Skeletal muscle satellite cell (primary cell): Measurements from ENCODE around the gene LMAN1. TPM values are rescaled to one million over a fixed set of nuclear protein-coding genes. Genes with fewer than 3 reads are reported as not detected.

Experiments
- H3K27me3 ChIP-seq: 2 replicates; pipeline ENCODE4 v1.7.0; 2013; ENCODE audit warnings: low read length; ENCODE audit not compliant: control insufficient read depth, insufficient read depth
- H3K36me3 ChIP-seq: 2 replicates; pipeline ENCODE4 v1.7.0; 2013; ENCODE audit warnings: mild to moderate bottlenecking, control low read depth, low read length; ENCODE audit not compliant: insufficient read depth
- H3K4me1 ChIP-seq: 2 replicates; pipeline ENCODE4 v1.7.0; 2013; ENCODE audit warnings: low read length; ENCODE audit not compliant: control insufficient read depth, insufficient read depth
- H3K4me2 ChIP-seq: 2 replicates; pipeline ENCODE4 v1.7.0; 2013; ENCODE audit warnings: mild to moderate bottlenecking, low read length
- H3K4me3 ChIP-seq: 2 replicates; pipeline ENCODE4 v1.7.0; 2013; ENCODE audit warnings: low read length
- H3K9ac ChIP-seq: 2 replicates; pipeline ENCODE4 v1.7.0; 2013; ENCODE audit warnings: mild to moderate bottlenecking, low read depth, low read length, moderate library complexity
- H3K9me3 ChIP-seq: replicated peaks from 2 replicates; pipeline ENCODE4 v1.7.0; 2013; ENCODE audit warnings: mild to moderate bottlenecking, control low read depth, low read length
- total RNA-seq: library from RNA; depleted of rRNA; stranded (reverse); fragments of >200 nt; gene quantifications from 2 replicates; pipeline ENCODE4 v1.2.3, GENCODE V29; 2012; rRNA removed

Gene LMAN1
- total RNA-seq = 226 and 232 TPM in 2 replicates

- Histone ChIP-seq H3K36me3 (peaks cover 15% of the 10 kb centered on the region), H3K9me3 (no peaks in the 10 kb centered on the region), H3K4me1 (peaks cover 23% of the 10 kb centered on the region), H3K27me3 (no peaks in the 10 kb centered on the region), H3K4me2 (peak within 1 kb of the TSS; percentile 87), H3K9ac (peak within 1 kb of the TSS; percentile 99), H3K4me3 (peak within 1 kb of the TSS; percentile 99)
Observed at GRCh38 chr18:59358712-59359575, at the start of gene LMAN1. Gene LMAN1, minus strand, starts transcription at chr18:59359265. Its CDS starts 21 bp downstream, at chr18:59359244.

- H3K9ac ChIP-seq = no peak overlapping the region
- no peaks in the 10 kb centered on the region for H3K27me3 ChIP-seq
- H3K4me3 ChIP-seq = no peak overlapping the region
- H3K9me3 ChIP-seq = no peaks in the 10 kb centered on the region
- H3K36me3 ChIP-seq = peaks cover 14% of the 10 kb centered on the region
- H3K4me1 ChIP-seq = no peaks in the 10 kb centered on the region
- H3K4me2 ChIP-seq = no peak overlapping the region
Observed at GRCh38 chr18:59402432-59403090, 43.5 kb upstream of the LMAN1 start.

GRCh38 chr18:59400407-59400806 lies 41.3 kb upstream of the LMAN1 start:
- Histone ChIP-seq H3K36me3 (peaks cover 16% of the 10 kb centered on the region), H3K4me2 (no peak overlapping the region), H3K9me3 (no peaks in the 10 kb centered on the region), H3K4me1 (no peaks in the 10 kb centered on the region), H3K27me3 (no peaks in the 10 kb centered on the region), H3K9ac (no peak overlapping the region), H3K4me3 (no peak overlapping the region)

- no peaks in the 10 kb centered on the region for H3K27me3 ChIP-seq
- H3K4me1 ChIP-seq = no peaks in the 10 kb centered on the region
- H3K9ac ChIP-seq = no peak overlapping the region
- peaks cover 11% of the 10 kb centered on the region for H3K36me3 ChIP-seq
- no peaks in the 10 kb centered on the region for H3K9me3 ChIP-seq
- H3K4me3 ChIP-seq = no peak overlapping the region
- H3K4me2 ChIP-seq = no peak overlapping the region
Observed at GRCh38 chr18:59395226-59396175, 36.4 kb upstream of the LMAN1 start.

- no peaks in the 10 kb centered on the region for H3K27me3 ChIP-seq
- H3K36me3 ChIP-seq = peaks cover 11% of the 10 kb centered on the region
- no peaks in the 10 kb centered on the region for H3K4me1 ChIP-seq
- no peak overlapping the region for H3K9ac ChIP-seq
- H3K9me3 ChIP-seq = no peaks in the 10 kb centered on the region
- H3K4me2 ChIP-seq = no peak overlapping the region
- H3K4me3 ChIP-seq = no peak overlapping the region
Observed at GRCh38 chr18:59393381-59393780, 34.3 kb upstream of the LMAN1 start.

- Histone ChIP-seq H3K27me3 (no peaks in the 10 kb centered on the region), H3K4me1 (no peaks in the 10 kb centered on the region), H3K4me3 (no peak overlapping the region), H3K4me2 (no peak overlapping the region), H3K9ac (no peak overlapping the region), H3K36me3 (peaks cover 3% of the 10 kb centered on the region), H3K9me3 (no peaks in the 10 kb centered on the region)
Observed at GRCh38 chr18:59388817-59389216, 29.8 kb upstream of the LMAN1 start.

- Histone ChIP-seq H3K9me3 (no peaks in the 10 kb centered on the region), H3K9ac (no peak overlapping the region), H3K4me3 (no peak overlapping the region), H3K4me1 (no peaks in the 10 kb centered on the region), H3K36me3 (peaks cover 3% of the 10 kb centered on the region), H3K27me3 (no peaks in the 10 kb centered on the region), H3K4me2 (no peak overlapping the region)
Observed at GRCh38 chr18:59387687-59388565, 28.9 kb upstream of the LMAN1 start.

GRCh38 chr18:59386909-59387686 lies 28.0 kb upstream of the LMAN1 start:
- Histone ChIP-seq H3K36me3 (no peaks in the 10 kb centered on the region), H3K4me3 (no peak overlapping the region), H3K27me3 (no peaks in the 10 kb centered on the region)

GRCh38 chr18:59385191-59385590 lies 26.1 kb upstream of the LMAN1 start:
- H3K4me3 ChIP-seq = no peak overlapping the region
- no peaks in the 10 kb centered on the region for H3K9me3 ChIP-seq
- no peaks in the 10 kb centered on the region for H3K36me3 ChIP-seq
- H3K4me2 ChIP-seq = no peak overlapping the region
- no peaks in the 10 kb centered on the region for H3K27me3 ChIP-seq
- H3K9ac ChIP-seq = no peak overlapping the region
- H3K4me1 ChIP-seq = no peaks in the 10 kb centered on the region

More at GRCh38 chr18:59386909-59387686, 28.0 kb upstream of the LMAN1 start:
- Histone ChIP-seq H3K9ac (no peak overlapping the region), H3K4me1 (no peaks in the 10 kb centered on the region), H3K9me3 (no peaks in the 10 kb centered on the region), H3K4me2 (no peak overlapping the region)

GRCh38 chr18:59383851-59384250 lies 24.8 kb upstream of the LMAN1 start:
- Histone ChIP-seq H3K27me3 (no peaks in the 10 kb centered on the region), H3K4me1 (no peaks in the 10 kb centered on the region), H3K9ac (no peak overlapping the region), H3K4me3 (no peak overlapping the region), H3K4me2 (no peak overlapping the region), H3K36me3 (no peaks in the 10 kb centered on the region), H3K9me3 (no peaks in the 10 kb centered on the region)
